Adrenal gland (tissue), 12 donors: ENCODE measurements around the gene PPP1R14D. TPM values are rescaled to one million over a fixed set of nuclear protein-coding genes. Genes with fewer than 3 reads are reported as not detected.

ENCODE experiments used
- DNase-seq, 7 donors: peaks; one replicate each; pipeline ENCODE4 v3.0.0-alpha.2; 2019 to 2020
- H3K27ac ChIP-seq, 5 donors: fragments of 200-600 bp; sonication (generic) in 4 of 5; 1 replicate in 3 of 5; 2 replicates in 2 of 5; pipeline versions ENCODE4 v1.5.1 to v1.8.0; 2016 to 2020; ENCODE audit warnings: mild to moderate bottlenecking in 1 of 5
- H3K27me3 ChIP-seq: fragments of 200-600 bp; 2 replicates; pipeline ENCODE4 v1.8.0; 2021
- H3K36me3 ChIP-seq, 2 donors: fragments of 200-600 bp; replicated peaks in 1 of 2; 1 replicate in 1 of 2; 2 replicates in 1 of 2; pipeline versions ENCODE4 v1.5.1 to v1.8.0; 2018 to 2022
- H3K4me1 ChIP-seq, 2 donors: fragments of 200-600 bp; replicated peaks in 1 of 2; 1 replicate in 1 of 2; 2 replicates in 1 of 2; pipeline versions ENCODE4 v1.5.1 to v1.8.0; 2018 to 2021
- H3K4me3 ChIP-seq, 4 donors: fragments of 200-600 bp; sonication (generic) in 3 of 4; one replicate each; pipeline ENCODE4 v1.5.1; 2016 to 2018
- H3K9me3 ChIP-seq, 3 donors: fragments of 200-600 bp; sonication (generic) in 1 of 3; replicated peaks in 1 of 3; 1 replicate in 2 of 3; 2 replicates in 1 of 3; pipeline versions ENCODE4 v1.5.1 to v1.8.0; 2016 to 2021
- POLR2A ChIP-seq, 2 donors: fragments of 450-650 bp; IDR thresholded peaks; one replicate each; pipeline ENCODE4 v1.6.1; 2017; ENCODE audit warnings: antibody characterized with exemption in 2 of 2, mild to moderate bottlenecking in 2 of 2, moderate library complexity in 1 of 2
- WGBS, 4 donors: extraction: QIAGEN DNeasy Blood & Tissue Kit in 2 of 4; methylation state at CpG; one replicate each; pipeline versions ENCODE4 v1.1.5 to v1.1.7; 2013 to 2017; 5-methylcytosine and 5-hydroxymethylcytosine counted together
- intact Hi-C, 2 donors: fragments of 100-400 bp; cut with DNase I; formaldehyde crosslinking; loops; one replicate each; pipeline versions ENCODE4 v1.14.1 to v1.15.0; 2022 to 2023
- polyA plus RNA-seq, 3 donors: library from polyadenylated mRNA; stranded (reverse); fragments of 200-250 nt in 2 of 3; fragments of 350-450 nt in 1 of 3; fragmentation: Illumina TruSeq in 1 of 3; extraction: RNeasy Lipid Tissue Mini Kit (QIAGEN cat#74804) in 1 of 3; gene quantifications; one replicate each; pipeline ENCODE4 v1.2.3, GENCODE V29; 2013 to 2014
- total RNA-seq, 9 donors: library from RNA; depleted of rRNA in 4 of 9; stranded (reverse); fragments of >200 nt in 4 of 9; fragments of 120-200 nt in 1 of 9; fragmentation: NEBNext Ultra II Directional in 1 of 9; extraction: Animal tissue kit (Norgen Biotek cat#: 25700) in 1 of 9; gene quantifications; one replicate each; pipeline versions ENCODE4 v1.1.0 to v1.2.4, GENCODE V29; 2013 to 2023
- TF ChIP-seq, protein P1 (sequence below), 6 experiments: fragments of 450-650 bp in 4 of 6; fragments of 200-600 bp in 2 of 6; sonication (generic) in 1 of 6; IDR thresholded peaks; 1 replicate in 5 of 6; 2 replicates in 1 of 6; pipeline versions ENCODE4 v1.5.1 to v1.8.0; 2016 to 2021; ENCODE audit warnings: antibody characterized with exemption in 6 of 6, mild to moderate bottlenecking in 2 of 6, moderate library complexity in 1 of 6
- donor health status: healthy with polysubstance abuse.
- donor health status: Bipolar disorder and iron deficiency.
- donor health status: DM: yes; HTN: yes; CAD: no.
- donor health status: DM: no; HTN: no; CAD: no.
- donor health status: DM: no; HTN: no; CAD: no.
- donor health status: DM: yes; HTN: yes; CAD: no.

Gene PPP1R14D
- total and polyA plus RNA-seq, 12 donors = not detected

- no peak for DNase-seq
- Histone ChIP-seq H3K27ac (no peak overlapping the region), H3K9me3 (no peaks in the 10 kb centered on the region), H3K27me3 (peaks cover 4% of the 10 kb centered on the region), H3K36me3 (no peaks in the 10 kb centered on the region), H3K4me3 (no peak overlapping the region), H3K4me1 (no peaks in the 10 kb centered on the region)
- intact Hi-C loops = no loop called here
- 81 to 90% (median 85%) methylated on average over 8 of the region's 8 CpGs for WGBS, 4 donors
- TF ChIP-seq, protein P1, sequence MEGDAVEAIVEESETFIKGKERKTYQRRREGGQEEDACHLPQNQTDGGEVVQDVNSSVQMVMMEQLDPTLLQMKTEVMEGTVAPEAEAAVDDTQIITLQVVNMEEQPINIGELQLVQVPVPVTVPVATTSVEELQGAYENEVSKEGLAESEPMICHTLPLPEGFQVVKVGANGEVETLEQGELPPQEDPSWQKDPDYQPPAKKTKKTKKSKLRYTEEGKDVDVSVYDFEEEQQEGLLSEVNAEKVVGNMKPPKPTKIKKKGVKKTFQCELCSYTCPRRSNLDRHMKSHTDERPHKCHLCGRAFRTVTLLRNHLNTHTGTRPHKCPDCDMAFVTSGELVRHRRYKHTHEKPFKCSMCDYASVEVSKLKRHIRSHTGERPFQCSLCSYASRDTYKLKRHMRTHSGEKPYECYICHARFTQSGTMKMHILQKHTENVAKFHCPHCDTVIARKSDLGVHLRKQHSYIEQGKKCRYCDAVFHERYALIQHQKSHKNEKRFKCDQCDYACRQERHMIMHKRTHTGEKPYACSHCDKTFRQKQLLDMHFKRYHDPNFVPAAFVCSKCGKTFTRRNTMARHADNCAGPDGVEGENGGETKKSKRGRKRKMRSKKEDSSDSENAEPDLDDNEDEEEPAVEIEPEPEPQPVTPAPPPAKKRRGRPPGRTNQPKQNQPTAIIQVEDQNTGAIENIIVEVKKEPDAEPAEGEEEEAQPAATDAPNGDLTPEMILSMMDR (IDR thresholded peaks at IDR 0.05) = no peak
- no peak for TF ChIP-seq POLR2A (IDR thresholded peaks at IDR 0.05)
Measured at GRCh38 chr15:40850576-40851112, 22.1 kb upstream of the PPP1R14D start.

- peak in 6 of 7 donors; percentile 20 to 56 (median 35) for DNase-seq
- H3K9me3 ChIP-seq = no peaks in the 10 kb centered on the region
- peak overlapping the region in 1 of 5 donors; percentile 61 for H3K27ac ChIP-seq
- intact Hi-C loops = no loop called here
- no peak overlapping the region for H3K4me3 ChIP-seq
- H3K27me3 ChIP-seq = peaks cover 27% of the 10 kb centered on the region
- 71 to 80% (median 75%) methylated on average over 7 of the region's 7 CpGs for WGBS, 4 donors
- TF ChIP-seq POLR2A (IDR thresholded peaks at IDR 0.05) = no peak
- TF ChIP-seq, protein P1 (IDR thresholded peaks at IDR 0.05) = no peak
- H3K36me3 ChIP-seq = no peaks in the 10 kb centered on the region
- H3K4me1 ChIP-seq = peaks cover 7 to 15% of the 10 kb centered on the region in 2 donors
Measured at GRCh38 chr15:40847223-40847961, 18.9 kb upstream of the PPP1R14D start.

DNA sequence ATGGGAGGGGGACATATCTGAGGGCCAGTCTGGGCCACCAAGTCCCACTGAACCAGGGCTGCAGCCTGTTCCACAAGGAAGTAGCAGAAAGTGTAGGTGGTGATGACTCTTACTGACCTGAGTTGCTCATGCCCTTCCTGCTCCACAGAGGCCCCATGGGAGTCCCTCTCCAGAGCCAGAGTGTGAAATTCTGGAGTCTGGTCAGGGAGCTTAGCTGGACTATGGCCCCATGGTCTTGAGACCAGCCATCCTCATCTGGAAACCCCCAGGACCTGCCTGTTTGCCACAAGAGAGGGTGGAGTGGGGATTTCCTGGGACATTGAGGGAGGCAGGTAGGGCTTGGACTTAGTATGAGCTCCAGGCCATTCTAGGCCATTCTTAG is 18.3 kb upstream of the PPP1R14D start:
- peak overlapping the region in 1 of 5 donors; percentile 61 for H3K27ac ChIP-seq
- H3K9me3 ChIP-seq = no peaks in the 10 kb centered on the region
- H3K4me3 ChIP-seq = no peak overlapping the region
- no peak for TF ChIP-seq POLR2A (IDR thresholded peaks at IDR 0.05)
- TF ChIP-seq, protein P1 (IDR thresholded peaks at IDR 0.05) = no peak
- DNase-seq = no peak
- H3K27me3 ChIP-seq = peaks cover 27% of the 10 kb centered on the region
- intact Hi-C loops = no loop called here
- no peaks in the 10 kb centered on the region for H3K36me3 ChIP-seq
- peaks cover 7 to 15% of the 10 kb centered on the region in 2 donors for H3K4me1 ChIP-seq

- intact Hi-C loops = no loop called here
- H3K27ac ChIP-seq = no peak overlapping the region
- 86 to 90% (median 88%) methylated on average over 6 to 8 of the region's 8 CpGs for WGBS, 4 donors
- TF ChIP-seq, protein P1 (IDR thresholded peaks at IDR 0.05) = no peak
- no peak for TF ChIP-seq POLR2A (IDR thresholded peaks at IDR 0.05)
- peaks cover 27% of the 10 kb centered on the region for H3K27me3 ChIP-seq
- peaks cover 7 to 15% of the 10 kb centered on the region in 2 donors for H3K4me1 ChIP-seq
- no peaks in the 10 kb centered on the region for H3K36me3 ChIP-seq
- H3K9me3 ChIP-seq = no peaks in the 10 kb centered on the region
- H3K4me3 ChIP-seq = no peak overlapping the region
- no peak for DNase-seq
Measured at GRCh38 chr15:40845511-40846284, 17.2 kb upstream of the PPP1R14D start.
